Upper lobe of left lung (tissue), 4 donors: Measurements from ENCODE around the gene RIMOC1.

Experiments
- CTCF ChIP-seq, 6 experiments: fragments of 450-650 bp in 4 of 6; fragments of 200-600 bp in 2 of 6; sonication (generic) in 2 of 6; IDR thresholded peaks; one replicate each; pipeline ENCODE4 v1.5.1; 2016 to 2019; ENCODE audit warnings: antibody characterized with exemption in 6 of 6
- POLR2A ChIP-seq, 4 donors: fragments of 450-650 bp; IDR thresholded peaks; one replicate each; pipeline ENCODE4 v1.5.1; 2016 to 2017; ENCODE audit warnings: antibody characterized with exemption in 4 of 4, mild to moderate bottlenecking in 2 of 4

DNA sequence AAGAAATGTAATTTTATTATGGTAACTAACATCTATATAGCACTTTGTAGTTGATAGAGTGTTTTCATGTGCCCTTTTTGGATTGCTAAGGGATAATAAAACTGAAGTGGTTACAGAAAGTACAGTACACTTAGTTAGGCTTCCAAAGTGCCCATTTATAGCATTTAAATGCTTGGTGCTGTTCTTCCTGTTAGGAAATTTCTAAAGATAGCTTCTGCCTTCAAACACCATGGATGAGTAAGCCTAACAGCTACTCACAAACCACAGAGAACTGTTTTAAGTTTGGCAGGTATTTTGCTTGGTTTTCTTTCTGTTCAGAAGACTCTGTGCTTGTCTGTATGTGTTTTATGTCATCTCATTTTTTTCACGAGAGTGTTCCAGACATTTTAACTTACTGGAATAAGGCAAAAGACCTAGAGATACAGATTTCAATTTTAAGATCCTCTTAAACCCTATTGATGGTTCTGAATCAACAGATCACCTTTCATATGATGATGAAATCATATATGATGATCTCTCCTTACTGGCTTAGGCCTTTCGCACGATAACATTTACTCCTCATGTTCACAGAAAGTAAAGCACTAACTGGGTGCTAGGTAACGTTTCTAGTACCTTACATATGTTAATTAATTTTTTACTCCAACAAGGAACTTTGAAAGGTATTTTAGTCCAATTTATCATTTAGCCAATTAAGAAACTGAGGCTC, 4.4 kb downstream of the RIMOC1 start:
- no peak for TF ChIP-seq CTCF (IDR thresholded peaks at IDR 0.05)
- TF ChIP-seq POLR2A (IDR thresholded peaks at IDR 0.05) = no peak
